Dendritic cell treated with granulocyte-macrophage colony-stimulating factor and Interleukin-4, amounts not matched to agents 40 ng/mL and 50 ng/mL, for 4 days (primary cell): Measurements from ENCODE around the gene MND1.

ENCODE experiments used
- H3K27ac Mint-ChIP-seq: one replicate; pipeline ENCODE4 v1.8.0; 2022; ENCODE audit warnings: mild to moderate bottlenecking, mixed read lengths
- H3K27me3 Mint-ChIP-seq: one replicate; pipeline ENCODE4 v1.8.0; 2022; ENCODE audit warnings: mild to moderate bottlenecking, mixed read lengths
- H3K36me3 Mint-ChIP-seq: one replicate; pipeline ENCODE4 v1.8.0; 2022; ENCODE audit warnings: low read depth, mixed read lengths
- H3K4me1 Mint-ChIP-seq: one replicate; pipeline ENCODE4 v1.8.0; 2022; ENCODE audit warnings: low read depth, mixed read lengths
- H3K4me3 Mint-ChIP-seq: one replicate; pipeline ENCODE4 v1.8.0; 2022; ENCODE audit warnings: mild to moderate bottlenecking, moderate library complexity, mixed read lengths
- H3K9me3 Mint-ChIP-seq: one replicate; pipeline ENCODE4 v1.8.0; 2022; ENCODE audit warnings: mixed read lengths
- intact Hi-C: fragments of 100-400 bp; cut with micrococcal nuclease; formaldehyde crosslinking; loops from one replicate; pipeline ENCODE4 v1.15.0; 2022

MND1 gene

GRCh38 chr4:153421941-153422340, 77.5 kb downstream of the MND1 start:
- H3K4me1 Mint-ChIP-seq = peaks cover 9% of the 10 kb centered on the region
- peaks cover 13% of the 10 kb centered on the region for H3K27me3 Mint-ChIP-seq
- no peaks in the 10 kb centered on the region for H3K9me3 Mint-ChIP-seq
- intact Hi-C loops = no loop called here
- H3K36me3 Mint-ChIP-seq = no peaks in the 10 kb centered on the region
- H3K4me3 Mint-ChIP-seq = no peak overlapping the region
- no peak overlapping the region for H3K27ac Mint-ChIP-seq

- intact Hi-C loops = loop anchor here (5.0 kb wide), 1 partner anchor 336 kb away; the partner anchor contains the start of gene RNF175
- H3K27me3 Mint-ChIP-seq = peaks cover 42% of the 10 kb centered on the region
- H3K36me3 Mint-ChIP-seq = no peaks in the 10 kb centered on the region
- H3K9me3 Mint-ChIP-seq = no peaks in the 10 kb centered on the region
- no peak overlapping the region for H3K27ac Mint-ChIP-seq
- no peaks in the 10 kb centered on the region for H3K4me1 Mint-ChIP-seq
- no peak overlapping the region for H3K4me3 Mint-ChIP-seq
Observed at GRCh38 chr4:153426207-153426885, 81.9 kb downstream of the MND1 start.

DNA sequence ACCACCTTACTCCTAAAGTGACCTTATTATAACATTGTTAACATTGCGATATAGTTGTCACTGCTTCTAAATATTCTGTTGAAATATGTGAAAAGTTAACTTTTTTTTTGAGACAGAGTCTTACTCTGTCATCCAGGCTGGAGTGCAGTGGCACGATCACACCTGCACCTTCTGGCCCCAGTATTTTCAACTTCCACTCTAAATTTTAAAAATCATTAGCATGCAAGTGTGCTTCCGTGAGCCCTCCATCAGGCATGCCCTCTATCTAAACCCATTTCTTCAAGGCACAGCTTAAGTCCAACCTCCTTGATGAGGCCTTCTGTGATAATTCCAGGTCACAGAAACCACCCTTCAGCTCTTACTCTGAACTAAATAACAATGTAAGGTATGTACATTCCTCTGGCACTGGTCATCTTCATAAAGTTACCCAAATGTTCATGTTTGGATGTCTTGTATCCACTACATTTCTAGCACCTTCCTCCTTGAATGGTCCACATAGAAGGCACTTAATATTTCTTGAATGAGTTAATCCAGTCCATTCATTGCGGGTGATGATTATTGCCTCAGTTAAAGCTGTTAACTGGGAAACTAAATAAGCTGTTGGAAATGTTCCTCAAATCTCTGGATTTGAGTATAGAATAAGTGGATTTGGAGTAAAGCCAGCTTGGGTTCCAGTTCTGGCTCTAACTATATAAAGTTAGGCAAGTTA, 83.0 kb downstream of the MND1 start:
- H3K27ac Mint-ChIP-seq = no peak overlapping the region
- H3K27me3 Mint-ChIP-seq = peaks cover 45% of the 10 kb centered on the region
- H3K4me1 Mint-ChIP-seq = no peaks in the 10 kb centered on the region
- H3K4me3 Mint-ChIP-seq = no peak overlapping the region
- no peaks in the 10 kb centered on the region for H3K9me3 Mint-ChIP-seq
- intact Hi-C loops = loop anchor here (5.0 kb wide), 1 partner anchor 335 kb away; the partner anchor contains the start of gene RNF175
- no peaks in the 10 kb centered on the region for H3K36me3 Mint-ChIP-seq

DNA sequence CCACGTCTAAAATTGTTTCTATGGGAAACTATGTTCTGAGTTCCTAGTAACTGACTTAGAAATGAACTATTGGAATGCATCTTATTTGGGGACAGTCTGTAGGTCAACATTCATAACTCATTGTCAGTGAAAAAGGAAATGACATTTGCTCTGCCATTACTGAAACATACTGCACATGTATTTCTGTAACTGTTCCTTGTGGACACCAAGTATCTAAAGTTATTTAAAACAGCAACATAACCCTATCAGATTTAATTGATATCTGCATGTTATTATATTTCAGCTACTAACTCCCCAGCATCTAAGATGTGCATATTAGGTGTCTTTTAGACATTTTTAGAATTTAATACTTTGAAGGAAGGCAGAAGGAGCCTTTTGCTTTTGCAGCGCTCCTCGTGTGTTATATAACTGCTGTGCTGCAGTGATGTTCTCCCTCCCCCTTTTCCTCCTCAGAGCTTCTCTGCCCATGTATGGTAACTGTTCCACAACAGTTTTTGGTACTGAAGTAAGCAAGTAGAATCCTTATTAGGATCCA, 84.5 kb downstream of the MND1 start:
- Mint-ChIP-seq H3K27ac (no peak overlapping the region), H3K4me1 (peaks cover 12% of the 10 kb centered on the region), H3K9me3 (no peaks in the 10 kb centered on the region), H3K36me3 (no peaks in the 10 kb centered on the region), H3K4me3 (no peak overlapping the region), H3K27me3 (peaks cover 45% of the 10 kb centered on the region)
- intact Hi-C loops = loop anchor here (5.0 kb wide), 1 partner anchor 333 kb away; the partner anchor contains the start of gene RNF175

DNA sequence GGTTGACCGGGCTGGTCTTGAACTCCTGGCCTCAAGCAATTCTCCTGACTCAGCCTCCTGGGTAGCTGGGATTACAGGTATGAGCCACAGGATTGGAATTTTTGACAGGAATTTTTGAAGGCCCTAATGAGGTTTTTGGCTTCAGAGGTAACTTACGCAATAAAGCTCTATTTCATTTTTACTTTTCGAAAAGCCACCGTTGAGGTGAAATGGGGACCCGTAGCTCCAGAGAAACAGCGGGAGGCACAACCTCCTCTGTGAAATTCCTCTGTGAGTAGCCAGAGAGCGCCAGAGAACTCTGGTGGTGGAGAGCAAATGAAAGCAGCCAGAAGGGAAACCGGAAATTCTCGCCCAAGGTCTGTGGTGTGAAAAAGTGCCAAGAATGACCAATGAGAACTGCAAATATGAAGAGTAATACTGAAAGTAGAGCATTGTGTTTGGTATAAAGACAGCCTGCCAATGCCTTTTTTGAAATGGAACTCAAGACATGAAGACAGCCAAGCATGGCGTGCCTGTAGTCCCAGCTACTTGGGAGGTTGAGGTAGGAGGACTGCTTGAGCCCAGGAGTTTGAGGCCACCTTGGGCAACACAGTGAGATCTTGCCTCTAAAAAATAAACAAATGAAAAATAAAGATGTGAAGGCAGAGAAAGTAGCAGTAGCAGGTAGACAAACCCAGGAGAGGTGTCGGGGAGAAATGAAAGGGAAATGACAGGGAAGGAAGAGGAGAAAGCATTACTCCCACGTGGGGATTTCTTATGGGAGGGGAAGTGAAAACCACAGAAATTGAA, 88.7 kb downstream of the MND1 start:
- intact Hi-C loops = loop anchor here (1.0 to 10.0 kb wide), 7 partner anchors 17 to 312 kb away; partner anchors contain the start of gene MND1
- peaks cover 59% of the 10 kb centered on the region for H3K27me3 Mint-ChIP-seq
- H3K4me3 Mint-ChIP-seq = peak overlapping the region; percentile 83
- peak overlapping the region; percentile 91 for H3K27ac Mint-ChIP-seq
- H3K4me1 Mint-ChIP-seq = peaks cover 16% of the 10 kb centered on the region
- H3K36me3 Mint-ChIP-seq = no peaks in the 10 kb centered on the region
- H3K9me3 Mint-ChIP-seq = no peaks in the 10 kb centered on the region

- Mint-ChIP-seq H3K27me3 (peaks cover 58% of the 10 kb centered on the region), H3K36me3 (no peaks in the 10 kb centered on the region), H3K9me3 (no peaks in the 10 kb centered on the region), H3K4me1 (peaks cover 17% of the 10 kb centered on the region), H3K27ac (peak overlapping the region; percentile 91), H3K4me3 (peak overlapping the region; percentile 83)
- intact Hi-C loops = loop anchor here (1.0 to 10.0 kb wide), 7 partner anchors 17 to 311 kb away; partner anchors contain the start of gene MND1
Observed at GRCh38 chr4:153433754-153434105, 89.2 kb downstream of the MND1 start.

GRCh38 chr4:153434190-153434589, 89.7 kb downstream of the MND1 start:
- Mint-ChIP-seq H3K4me1 (peaks cover 22% of the 10 kb centered on the region), H3K27me3 (peaks cover 59% of the 10 kb centered on the region), H3K27ac (no peak overlapping the region), H3K36me3 (no peaks in the 10 kb centered on the region), H3K4me3 (no peak overlapping the region), H3K9me3 (no peaks in the 10 kb centered on the region)
- intact Hi-C loops = loop anchor here (5.0 to 10.0 kb wide), 3 partner anchors 88 to 311 kb away; no protein-coding TSS in a partner anchor

GRCh38 chr4:153438916-153439756, 94.6 kb downstream of the MND1 start:
- Mint-ChIP-seq H3K27me3 (peaks cover 70% of the 10 kb centered on the region), H3K9me3 (no peaks in the 10 kb centered on the region), H3K36me3 (no peaks in the 10 kb centered on the region), H3K4me1 (peaks cover 17% of the 10 kb centered on the region), H3K27ac (no peak overlapping the region), H3K4me3 (no peak overlapping the region)
- intact Hi-C loops = loop anchor here (10.0 kb wide), 2 partner anchors 206 to 306 kb away; no protein-coding TSS in a partner anchor

- H3K4me1 Mint-ChIP-seq = peaks cover 14% of the 10 kb centered on the region
- no peak overlapping the region for H3K27ac Mint-ChIP-seq
- intact Hi-C loops = loop anchor here (10.0 kb wide), 2 partner anchors 205 to 305 kb away; no protein-coding TSS in a partner anchor
- H3K4me3 Mint-ChIP-seq = no peak overlapping the region
- H3K9me3 Mint-ChIP-seq = no peaks in the 10 kb centered on the region
- peaks cover 71% of the 10 kb centered on the region for H3K27me3 Mint-ChIP-seq
- no peaks in the 10 kb centered on the region for H3K36me3 Mint-ChIP-seq
Observed at GRCh38 chr4:153439831-153440230, 95.3 kb downstream of the MND1 start.

DNA sequence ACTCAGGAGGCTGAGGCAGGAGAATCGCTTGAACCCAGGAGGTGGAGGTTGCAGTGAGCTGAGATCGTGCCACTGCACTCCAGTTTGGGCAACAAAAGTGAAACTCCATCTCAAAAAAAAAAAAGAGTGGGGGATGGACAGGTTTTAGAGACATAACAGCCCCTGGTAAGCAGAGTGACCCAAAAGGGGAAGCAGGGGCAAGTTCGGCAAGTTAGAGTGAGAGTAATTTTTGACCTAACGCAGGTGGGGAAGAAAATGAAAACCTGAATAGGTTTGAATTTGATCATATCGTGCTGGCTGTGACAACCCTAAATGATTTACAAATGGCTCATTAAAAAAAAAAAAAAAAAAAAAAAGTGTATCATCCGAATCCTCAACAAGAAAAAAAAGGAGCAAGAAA, 96.0 kb downstream of the MND1 start:
- no peak overlapping the region for H3K27ac Mint-ChIP-seq

DNA sequence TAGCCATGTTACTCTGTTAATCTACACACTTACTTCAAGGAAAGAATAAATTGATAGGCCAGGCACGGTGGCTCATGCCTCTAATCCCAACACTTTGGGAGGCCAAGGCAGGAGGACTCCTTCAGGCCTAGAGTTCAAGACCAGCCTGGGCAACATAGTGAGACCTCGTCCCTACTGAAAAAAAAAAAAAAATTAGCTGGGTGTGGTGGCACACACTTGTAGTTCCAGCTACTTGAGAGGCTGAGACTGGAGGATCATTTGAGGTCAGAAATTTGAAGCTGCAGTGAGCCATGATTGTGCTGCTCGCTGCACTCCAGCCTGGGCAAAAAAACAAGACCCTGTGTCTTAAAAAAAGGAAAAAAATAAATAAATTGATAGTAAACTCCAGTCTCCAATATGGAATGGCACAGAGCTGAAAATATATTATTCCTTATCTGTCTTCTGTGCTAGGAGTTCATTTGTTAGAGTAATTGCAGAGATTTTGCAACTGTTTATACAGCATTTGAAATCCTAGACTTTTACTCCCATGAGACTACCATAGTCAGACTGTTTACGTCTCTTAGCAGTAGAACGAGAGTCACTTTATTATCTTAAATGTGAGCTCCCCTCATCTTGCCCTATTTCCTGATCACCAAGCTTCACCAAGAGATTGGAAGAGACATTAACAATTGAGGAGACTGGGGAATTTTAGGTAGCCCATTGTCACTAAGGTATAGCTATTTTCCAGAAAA, 102.9 kb downstream of the MND1 start:
- H3K27ac Mint-ChIP-seq = no peak overlapping the region
- intact Hi-C loops = no loop called here
- no peaks in the 10 kb centered on the region for H3K36me3 Mint-ChIP-seq
- no peak overlapping the region for H3K4me3 Mint-ChIP-seq
- H3K4me1 Mint-ChIP-seq = peaks cover 19% of the 10 kb centered on the region
- no peaks in the 10 kb centered on the region for H3K9me3 Mint-ChIP-seq
- H3K27me3 Mint-ChIP-seq = peaks cover 38% of the 10 kb centered on the region

More for the DNA sequence above, 96.0 kb downstream of the MND1 start:
- no peak overlapping the region for H3K4me3 Mint-ChIP-seq
- H3K4me1 Mint-ChIP-seq = peaks cover 14% of the 10 kb centered on the region
- no peaks in the 10 kb centered on the region for H3K36me3 Mint-ChIP-seq
- H3K9me3 Mint-ChIP-seq = no peaks in the 10 kb centered on the region
- peaks cover 64% of the 10 kb centered on the region for H3K27me3 Mint-ChIP-seq
- intact Hi-C loops = no loop called here

DNA sequence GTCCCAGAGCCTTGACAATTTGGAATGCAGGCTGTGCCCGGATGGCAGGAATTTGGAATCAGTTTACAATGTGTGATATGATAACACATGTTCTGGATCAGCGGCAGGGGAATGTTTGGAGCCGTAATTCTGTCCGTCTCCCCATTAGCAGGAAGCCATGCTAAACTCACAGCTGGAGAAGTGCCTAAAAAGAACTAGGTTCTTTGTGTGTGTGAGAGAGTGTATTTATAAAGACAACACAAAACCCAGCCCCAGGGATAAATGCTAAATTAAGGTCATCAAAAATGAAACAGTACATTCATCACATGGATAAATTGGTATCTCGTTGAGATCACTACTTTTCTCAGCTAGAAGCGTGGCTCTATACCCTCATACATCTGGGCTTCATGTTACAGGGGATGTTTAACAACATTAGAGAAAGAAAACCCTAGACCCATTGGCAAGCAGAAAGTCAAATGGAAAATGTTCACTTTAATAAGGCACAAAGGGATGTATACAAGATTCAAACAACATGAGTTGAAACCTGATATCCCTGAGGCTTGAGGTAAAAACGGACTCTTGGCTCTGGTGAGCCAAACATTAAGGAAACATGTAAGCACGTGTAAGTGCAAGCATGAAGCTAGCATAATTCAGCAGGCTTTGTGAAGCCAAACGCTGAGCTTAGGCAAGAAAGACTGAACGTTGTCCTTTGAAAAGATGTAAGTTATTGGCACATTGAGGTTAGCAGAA, 103.7 kb downstream of the MND1 start:
- peaks cover 27% of the 10 kb centered on the region for H3K4me1 Mint-ChIP-seq
- H3K27me3 Mint-ChIP-seq = peaks cover 35% of the 10 kb centered on the region
- H3K9me3 Mint-ChIP-seq = no peaks in the 10 kb centered on the region
- intact Hi-C loops = no loop called here
- H3K36me3 Mint-ChIP-seq = no peaks in the 10 kb centered on the region
- H3K4me3 Mint-ChIP-seq = no peak overlapping the region
- H3K27ac Mint-ChIP-seq = no peak overlapping the region
